ENCODE data around the gene SEMA6C. TPM values are rescaled to one million over a fixed set of nuclear protein-coding genes. Genes with fewer than 3 reads are reported as not detected.
A peak's percentile ranks its signal among the peaks of the same experiment; 100 is the strongest.

SEMA6C gene
- total and polyA plus RNA-seq, 2 of the 13 experiments (the other 11 are each of a cell fraction or from before 2014, with no cell fraction given), result 1.4 to 2.9 TPM

GRCh38 chr1:151189637-151190445 lies 43.4 kb upstream of the SEMA6C start, which contains the start of gene VPS72 (continued):
- TF ChIP-seq REST (IDR thresholded peaks at IDR 0.05; ENCODE audit: borderline replicate concordance in 1 of 2, low read depth in 1 of 2, low read length in 2 of 2) (peak in 1 of 2 experiments; percentile 46; a peak in 1 of 4 replicates), ZFP1 (CRISPR knock-in tag; IDR thresholded peaks at IDR 0.05) (peak; percentile 72; the same call in 1 of the 2 replicates), E2F2 (CRISPR knock-in tag; IDR thresholded peaks at IDR 0.05; ENCODE audit: borderline replicate concordance) (0 out of 2 replicates have a peak, but pooled peaks have one; percentile 24), POGK (CRISPR knock-in tag; conservative IDR thresholded peaks at IDR 0.05) (0 out of 2 replicates have a peak, but pooled peaks have one; percentile 35), ZSCAN12 (CRISPR knock-in tag; IDR thresholded peaks at IDR 0.05) (no peak), TAF1 (CRISPR knock-in tag; IDR thresholded peaks at IDR 0.05) (peak; percentile 84), EED (CRISPR knock-in tag; IDR thresholded peaks at IDR 0.05) (peak; percentile 19; the same call in 1 of the 2 replicates), ZNF121 (CRISPR knock-in tag; IDR thresholded peaks at IDR 0.05) (0 out of 2 replicates have a peak, but pooled peaks have one; percentile 16), TOE1 (CRISPR knock-in tag; IDR thresholded peaks at IDR 0.05) (0 out of 2 replicates have a peak, but pooled peaks have one; percentile 36), FOSL2 (CRISPR knock-in tag; IDR thresholded peaks at IDR 0.05) (peak; percentile 51), ZNF264 (CRISPR knock-in tag; IDR thresholded peaks at IDR 0.05) (peak; percentile 68; the same call in 1 of the 2 replicates), MAZ (IDR thresholded peaks at IDR 0.05; ENCODE audit: borderline replicate concordance, low read depth, low read length) (peak; percentile 83), MAZ (CRISPR knock-in tag; IDR thresholded peaks at IDR 0.05; ENCODE audit: low read depth) (peak; percentile 80), ZNF451 (CRISPR knock-in tag; IDR thresholded peaks at IDR 0.05) (0 out of 2 replicates have a peak, but pooled peaks have one; percentile 41), ZNF34 (CRISPR knock-in tag; IDR thresholded peaks at IDR 0.05; ENCODE audit: borderline replicate concordance) (no peak), ZNF713 (CRISPR knock-in tag; IDR thresholded peaks at IDR 0.05) (no peak), NCOA1 (CRISPR knock-in tag; IDR thresholded peaks at IDR 0.05) (no peak), AGO1 (IDR thresholded peaks at IDR 0.05; ENCODE audit: low read depth, low read length, poor library complexity, severe bottlenecking) (peak; percentile 46), MIER3 (CRISPR knock-in tag; IDR thresholded peaks at IDR 0.05; ENCODE audit: borderline replicate concordance) (peak; percentile 85; the same call in 1 of the 2 replicates), ZNF784 (CRISPR knock-in tag; IDR thresholded peaks at IDR 0.05; ENCODE audit: borderline replicate concordance) (no peak)
